Dedifferentiated amniotic fluid mesenchymal stem cell (primary cell): Measurements from ENCODE around the gene MYL7.
"Not testable (repeated sequence)": the region's sequence is repeated elsewhere in the genome, so short reads cannot be mapped to it uniquely, and the experiment has no call there.

Experiments used
- DNase-seq: peaks from one replicate; pipeline ENCODE4 v3.0.0-alpha.2; 2016; ENCODE audit errors: extremely low spot score

MYL7 gene, protein sequence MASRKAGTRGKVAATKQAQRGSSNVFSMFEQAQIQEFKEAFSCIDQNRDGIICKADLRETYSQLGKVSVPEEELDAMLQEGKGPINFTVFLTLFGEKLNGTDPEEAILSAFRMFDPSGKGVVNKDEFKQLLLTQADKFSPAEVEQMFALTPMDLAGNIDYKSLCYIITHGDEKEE

DNA sequence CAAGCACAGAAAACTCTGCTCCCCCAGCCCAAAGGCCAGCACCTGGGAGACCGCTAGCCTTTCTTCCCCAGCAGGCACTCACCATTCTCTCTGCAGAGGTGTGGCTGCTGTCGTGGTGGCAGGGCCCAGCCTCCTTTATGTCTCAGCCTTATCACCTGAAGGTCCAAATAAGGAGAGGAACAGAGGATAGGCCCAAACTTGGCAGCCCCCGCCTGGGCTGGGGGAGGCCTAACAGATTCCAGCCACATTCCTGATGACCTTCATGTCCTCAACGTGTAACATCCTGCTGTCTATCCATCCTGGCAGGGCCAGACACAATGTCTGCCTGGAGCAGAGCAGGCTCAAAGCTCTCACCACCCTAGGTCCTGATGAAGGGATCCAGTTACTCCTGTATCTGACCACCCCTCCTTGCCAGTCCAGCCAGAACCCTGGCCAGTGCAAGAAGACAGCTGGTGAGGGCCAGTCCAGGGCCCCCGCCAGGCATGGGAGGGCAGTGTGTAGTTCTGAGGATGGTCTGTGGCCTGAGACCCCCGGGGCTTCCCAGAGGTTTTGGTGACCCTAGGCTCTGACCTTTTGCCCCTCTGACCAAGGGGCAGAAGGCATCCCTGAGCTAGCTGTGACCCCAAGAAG lies at the start of gene MYL7:
TSS of gene MYL7 (minus strand) at position 112 of the 630 bp plus-strand sequence. CDS start at position 85, 27 bp downstream.
- no peak for DNase-seq

DNA sequence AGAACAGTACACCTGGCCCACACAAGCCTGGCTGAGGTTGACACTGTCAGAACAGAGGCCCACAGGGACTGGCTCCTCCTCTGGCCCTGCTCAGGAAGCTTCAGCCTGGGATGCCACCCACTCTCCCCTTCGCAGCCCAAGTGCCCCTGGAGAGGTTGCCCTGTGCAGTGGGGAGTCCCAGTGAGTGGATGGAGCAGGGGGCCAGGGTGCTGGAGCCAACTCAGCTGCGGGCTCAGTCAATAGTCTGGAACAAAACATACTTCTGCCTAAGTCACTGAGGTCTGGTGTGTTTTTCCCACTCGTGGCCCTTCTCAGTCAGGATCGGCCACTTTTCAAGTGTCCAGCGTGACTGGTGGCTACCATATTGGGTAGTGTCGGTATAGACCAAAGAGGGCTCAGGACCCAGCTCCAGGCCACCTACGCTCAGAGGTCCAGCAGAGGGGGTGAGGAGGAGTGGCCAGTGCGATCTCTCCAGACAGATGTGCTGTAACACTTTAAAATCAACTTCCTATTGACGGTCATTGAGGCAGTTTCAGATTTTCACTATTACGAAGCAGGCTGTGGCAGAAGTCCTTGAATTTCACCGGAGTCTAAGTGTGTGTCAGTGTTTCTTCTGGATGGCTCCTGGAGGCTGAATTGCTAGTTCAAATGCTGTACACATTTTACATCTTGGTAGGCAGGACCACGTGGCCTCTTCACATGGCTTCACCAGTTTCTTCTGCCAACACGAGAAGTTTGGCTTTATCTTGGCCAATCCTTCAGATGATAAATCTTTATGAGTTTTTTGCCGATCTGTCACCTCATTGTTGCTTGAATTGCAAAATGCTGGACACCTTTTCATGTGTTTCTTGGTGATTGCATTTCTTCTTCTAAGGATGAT lies 49.1 kb upstream of the MYL7 start:
- DNase-seq, result no peak

DNA sequence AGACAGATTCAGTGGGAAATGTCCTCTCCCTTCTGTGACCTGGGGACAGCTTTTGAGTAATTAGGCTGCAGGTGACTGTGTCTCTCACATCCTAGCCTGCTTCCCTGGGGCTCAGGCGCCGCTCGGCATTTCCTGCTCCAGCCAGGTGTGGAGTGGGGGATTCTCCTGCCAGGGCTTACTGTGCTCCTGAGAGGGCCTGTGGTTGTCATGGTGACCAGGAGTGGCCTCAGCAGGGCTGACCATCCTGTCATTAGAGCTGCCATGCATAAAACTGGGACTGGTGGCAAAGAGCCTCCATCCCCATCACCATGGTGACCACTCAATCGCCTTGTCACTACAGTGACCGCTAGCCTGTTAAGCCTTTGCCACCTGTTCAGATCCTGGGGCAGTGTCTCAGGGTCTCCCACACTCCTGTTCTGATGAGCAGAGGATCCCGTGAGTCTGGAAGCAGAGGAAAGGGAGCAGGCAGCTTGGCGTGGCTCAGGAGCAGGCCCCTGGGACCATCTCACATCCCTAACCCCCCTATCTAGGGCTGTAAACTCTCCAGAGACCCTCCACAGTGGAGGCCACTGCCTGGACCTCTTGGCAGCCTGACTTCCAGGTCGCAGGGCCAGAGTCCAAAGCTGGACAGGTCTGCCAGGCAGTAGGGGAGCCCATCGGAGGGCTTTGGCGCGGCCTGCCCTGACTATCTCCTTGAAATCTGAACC lies 48.3 kb upstream of the MYL7 start, which contains the start of gene GCK:
TSS of gene GCK (minus strand) at position 154 of the 707 bp plus-strand sequence. CDS start 486 bp downstream, outside the sequence.
- DNase-seq, result no peak

DNA sequence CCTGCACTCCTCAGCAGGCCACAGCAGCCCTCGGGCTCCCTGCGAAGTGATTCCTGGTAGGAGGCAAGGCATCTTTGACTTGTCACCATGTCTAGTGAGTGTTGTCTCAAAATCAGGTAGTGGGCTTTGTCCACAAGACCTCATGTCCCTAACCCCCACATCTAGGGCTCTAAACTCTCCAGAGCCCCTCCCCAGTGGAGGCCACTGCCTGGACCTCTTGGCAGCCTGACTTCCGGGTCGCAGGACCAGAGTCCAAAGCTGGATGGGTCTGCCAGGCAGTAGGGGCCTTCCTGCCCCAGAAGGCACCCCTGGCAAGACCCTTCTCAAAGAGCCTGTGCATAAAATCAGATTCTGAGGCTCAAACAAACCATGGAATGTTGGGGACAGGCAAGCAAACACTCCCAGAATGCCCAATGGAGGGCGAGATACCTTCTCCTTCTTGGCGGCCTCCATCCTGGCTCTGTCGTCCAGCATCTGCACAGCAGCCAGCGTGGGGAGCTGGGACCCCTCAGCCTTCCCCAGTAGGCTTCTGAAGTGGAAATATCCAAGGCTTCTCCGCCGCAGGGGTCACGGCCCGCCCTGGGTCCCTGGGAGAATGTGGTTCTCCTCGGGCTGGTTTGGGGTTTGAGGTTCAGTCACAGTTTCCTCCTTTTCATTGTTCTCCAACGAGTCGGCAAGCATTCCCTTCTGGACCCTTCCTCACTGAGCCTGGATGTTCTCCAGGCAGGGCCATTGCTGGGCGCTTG lies 47.5 kb upstream of the MYL7 start:
- DNase-seq, result no peak

DNA sequence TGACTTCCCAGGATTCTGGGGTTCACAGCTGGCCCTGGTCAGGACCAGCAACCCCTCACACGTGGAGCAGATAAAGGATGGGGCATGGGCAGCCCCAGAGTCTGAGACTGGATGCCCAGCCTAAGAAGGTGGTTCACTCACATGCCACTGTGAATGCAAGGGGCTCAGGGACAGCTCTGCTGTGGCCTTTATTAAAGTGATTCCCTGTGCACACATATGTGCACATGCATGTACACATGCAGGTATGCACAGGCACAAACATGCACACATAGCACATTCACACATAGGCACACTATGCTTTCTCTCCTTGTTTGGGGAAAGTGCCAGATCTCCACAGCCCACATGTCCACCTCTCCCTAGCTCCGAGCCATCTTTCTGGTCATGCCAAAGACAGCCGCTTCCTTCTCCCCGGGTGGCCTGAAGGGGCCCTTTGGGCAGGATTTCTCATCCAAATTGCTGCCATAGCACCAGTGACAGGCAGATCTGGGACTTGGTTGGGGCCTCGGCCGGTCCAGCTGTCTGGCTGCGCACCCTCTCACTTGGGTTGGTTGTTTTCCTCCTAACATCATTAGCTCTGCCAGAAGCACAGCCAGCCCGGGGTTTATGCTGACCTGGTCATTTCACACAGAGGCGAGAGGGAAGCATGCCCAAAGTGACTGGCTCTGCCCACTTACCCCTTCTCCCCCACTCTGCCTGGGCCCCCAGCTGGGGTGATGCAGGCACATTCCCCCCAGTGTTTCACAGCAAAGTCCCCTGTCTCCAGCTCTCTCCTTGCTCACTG lies 46.7 kb upstream of the MYL7 start:
- no peak for DNase-seq

DNA sequence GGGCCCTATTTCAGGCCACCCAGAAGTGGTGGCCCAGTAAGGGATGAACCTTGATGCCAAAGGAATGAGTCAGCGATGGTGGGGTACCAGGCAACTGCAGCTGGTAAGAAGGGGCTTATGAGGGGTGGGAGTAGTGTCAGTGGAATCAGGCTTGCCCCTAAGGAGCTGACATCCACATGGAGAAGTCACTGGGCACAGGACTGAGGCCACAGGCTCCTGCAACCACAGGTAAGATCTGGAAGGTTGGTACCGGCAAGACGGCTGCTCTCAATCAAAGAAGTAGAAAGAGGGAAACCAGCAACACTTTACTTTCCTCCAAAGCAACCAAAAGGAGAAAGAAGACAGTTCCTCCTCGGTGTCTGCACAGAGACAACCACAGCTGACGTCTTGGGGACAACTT lies 45.6 kb upstream of the MYL7 start:
- no peak for DNase-seq

DNA sequence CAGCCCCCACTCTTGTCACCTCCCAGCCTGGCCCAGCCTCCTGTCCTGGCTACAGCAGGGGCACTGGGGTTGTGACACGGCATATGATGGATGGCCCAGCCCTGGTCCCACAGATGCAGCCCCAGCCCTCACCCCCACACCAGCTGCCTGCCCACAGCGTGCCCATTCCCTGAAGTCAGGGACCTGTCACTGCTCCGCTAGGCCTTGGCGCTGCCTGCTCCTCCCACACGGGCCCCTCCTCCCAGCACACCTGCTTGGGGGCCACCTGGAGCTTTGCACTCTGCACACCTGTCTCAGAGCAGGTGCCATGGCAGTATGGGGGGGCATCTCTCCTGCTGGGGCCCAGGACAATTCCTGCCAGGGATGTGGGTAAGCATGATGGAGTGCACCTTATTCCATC lies 44.6 kb upstream of the MYL7 start:
- DNase-seq, result no peak

DNA sequence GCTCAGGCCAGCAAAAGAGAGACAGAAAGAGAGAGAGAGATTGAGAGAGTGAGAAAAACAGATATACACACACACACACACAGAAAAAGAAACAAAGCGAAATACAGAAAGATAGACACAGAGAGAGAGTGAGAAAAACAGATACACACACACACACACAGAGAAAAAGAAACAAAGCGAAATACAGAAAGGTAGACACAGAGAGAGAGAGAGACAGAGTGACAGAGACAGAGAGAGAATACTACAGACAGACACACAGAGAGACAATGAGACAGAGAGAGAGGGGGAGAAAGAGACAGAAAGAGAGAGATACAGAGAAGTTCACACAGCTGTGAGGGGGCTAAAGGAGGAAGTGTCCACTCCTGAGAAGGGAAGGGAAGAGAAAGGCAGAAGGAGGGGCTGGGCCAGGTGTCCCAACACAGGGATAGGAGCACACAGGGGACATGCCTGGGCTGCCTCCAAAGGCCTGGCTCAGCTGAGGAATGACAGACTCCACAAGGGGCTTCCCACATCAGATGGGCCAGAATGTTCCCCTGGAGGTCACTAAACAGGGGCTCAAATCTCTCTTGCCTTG lies 43.8 kb upstream of the MYL7 start:
- no peak for DNase-seq

DNA sequence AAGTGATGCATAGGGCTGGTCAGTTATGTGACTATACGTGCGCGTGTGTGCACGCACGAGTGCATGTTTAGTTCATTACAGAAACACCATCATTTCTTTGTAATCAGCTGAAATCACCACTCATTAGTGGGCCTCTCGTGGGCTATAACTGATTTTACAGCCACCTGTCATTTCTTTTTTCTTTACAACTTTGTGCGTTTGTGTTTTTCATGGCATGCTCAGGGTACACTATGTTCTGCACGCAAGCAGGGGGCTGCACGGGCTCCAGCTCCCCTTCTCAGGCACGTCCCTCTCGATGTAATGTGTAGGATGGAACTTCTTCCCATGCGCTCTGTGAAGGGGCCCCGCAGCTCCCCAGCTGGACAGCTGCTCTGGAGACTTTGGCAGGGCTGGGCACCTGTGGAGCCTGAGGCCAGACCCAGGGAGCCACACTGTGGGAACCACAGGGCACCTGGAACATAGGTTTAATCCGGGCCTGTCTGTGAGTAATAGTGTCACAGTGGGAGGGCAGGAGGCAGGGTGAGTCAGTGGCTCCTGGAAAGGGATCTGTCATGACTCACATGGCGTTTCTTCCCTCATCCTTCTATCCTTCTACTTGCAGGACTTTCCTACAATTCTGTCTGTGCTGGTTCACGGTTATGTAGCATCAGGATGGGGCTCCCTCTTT lies 43.2 kb upstream of the MYL7 start:
- no peak for DNase-seq

DNA sequence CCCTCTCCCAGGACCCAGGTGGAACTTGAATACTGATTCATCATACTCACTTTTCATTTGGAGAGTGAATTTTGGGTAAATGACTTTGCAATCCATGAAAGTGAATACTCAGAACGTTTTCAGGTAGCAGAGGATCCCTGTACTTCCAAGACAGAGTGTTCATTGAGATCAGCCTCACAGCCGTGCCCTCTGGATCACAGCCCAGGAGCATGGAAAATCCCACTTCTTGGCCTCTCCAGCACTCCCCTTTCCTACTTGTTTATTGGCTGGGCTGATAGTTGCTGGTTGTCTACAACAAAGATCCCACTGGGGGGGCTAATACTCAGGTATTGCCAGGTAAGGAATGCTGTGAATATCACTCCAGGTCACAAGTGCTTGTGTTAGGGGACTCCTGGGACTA lies 42.3 kb upstream of the MYL7 start:
- DNase-seq, result no peak

DNA sequence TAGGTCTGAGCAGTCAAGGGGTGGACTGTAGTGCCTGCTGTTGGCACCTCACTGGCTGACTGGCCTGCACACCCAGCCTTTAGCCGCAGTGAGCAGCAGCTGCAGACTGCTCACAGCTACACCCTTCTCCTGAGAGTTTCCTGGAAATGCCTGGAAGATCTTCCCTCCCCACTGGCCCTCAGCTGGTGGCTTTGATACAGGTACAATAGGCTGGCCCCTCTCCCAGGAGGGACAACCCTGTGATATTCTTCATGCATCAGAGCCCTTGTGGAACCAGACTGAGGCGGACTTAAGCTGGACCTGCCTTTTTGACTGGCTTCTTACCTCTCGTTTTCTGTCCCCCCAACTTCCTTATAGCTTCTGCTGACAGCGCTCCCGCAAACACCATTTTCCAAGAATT lies 41.7 kb upstream of the MYL7 start:
- DNase-seq, result no peak

DNA sequence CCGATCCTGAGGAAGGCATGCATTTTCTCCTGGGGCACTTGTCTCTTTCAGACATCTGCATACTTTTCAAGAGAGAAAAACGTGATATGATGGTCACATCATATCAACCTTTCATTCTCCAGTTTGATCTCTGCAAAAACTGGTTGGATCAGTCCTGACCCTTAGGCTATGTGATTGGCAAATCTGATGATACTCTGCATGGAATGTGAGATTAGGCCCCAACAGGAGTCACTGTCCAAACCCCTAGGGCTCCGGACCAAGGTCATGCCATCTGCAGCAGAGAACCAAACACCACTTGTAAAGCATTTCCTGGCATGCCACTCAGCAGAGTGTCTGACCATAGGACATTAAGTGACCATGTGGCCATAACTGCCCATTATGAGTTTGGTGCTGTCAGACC lies 39.5 kb upstream of the MYL7 start:
- no peak for DNase-seq

DNA sequence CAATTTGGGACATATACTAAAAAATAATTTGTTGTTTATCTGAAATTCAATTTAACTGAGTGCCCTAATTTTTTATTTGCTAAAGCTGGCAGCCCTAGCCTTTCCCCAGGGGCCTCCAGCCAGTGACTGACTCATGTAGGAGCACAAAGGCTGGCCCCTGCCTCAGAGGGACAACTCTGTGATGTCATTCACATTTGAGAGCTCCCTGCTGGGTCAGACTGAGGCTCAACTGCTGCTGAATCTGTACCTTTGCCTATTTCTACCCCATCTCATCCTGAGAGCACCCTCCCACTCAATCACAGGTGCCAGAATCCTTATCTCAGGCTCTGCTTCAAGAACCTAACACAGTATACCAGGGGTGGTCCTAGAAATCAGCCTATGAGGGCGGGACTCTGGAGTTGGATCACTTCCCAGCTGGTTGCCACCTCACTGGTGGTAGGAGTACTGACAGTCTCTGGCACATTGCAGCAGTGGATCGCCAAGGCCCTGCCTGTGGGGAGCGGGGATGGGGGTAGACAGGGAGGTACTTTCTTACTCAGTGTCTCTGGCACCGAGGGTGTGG lies 36.5 kb upstream of the MYL7 start:
- peak; percentile 29 for DNase-seq

DNA sequence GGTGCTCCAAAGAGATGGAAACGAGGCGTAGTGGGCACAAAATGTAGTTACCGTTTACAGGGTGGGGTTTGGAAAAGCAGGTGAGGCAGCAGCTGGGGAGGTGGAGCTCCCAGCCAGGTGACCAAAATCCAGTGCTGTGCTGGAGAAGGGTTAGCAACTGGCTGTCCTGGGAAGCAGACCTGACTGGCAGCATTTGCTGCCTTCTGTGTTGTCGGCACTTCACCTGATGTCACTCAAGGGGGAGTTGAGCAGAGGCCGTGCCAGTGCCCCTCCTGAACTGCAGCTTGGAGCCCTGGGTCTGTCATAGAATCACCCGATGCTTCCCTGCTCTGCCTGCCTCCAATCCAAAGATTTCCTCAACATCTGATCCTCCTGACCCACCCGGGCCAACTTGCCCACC lies 35.4 kb upstream of the MYL7 start:
- DNase-seq, result no peak

DNA sequence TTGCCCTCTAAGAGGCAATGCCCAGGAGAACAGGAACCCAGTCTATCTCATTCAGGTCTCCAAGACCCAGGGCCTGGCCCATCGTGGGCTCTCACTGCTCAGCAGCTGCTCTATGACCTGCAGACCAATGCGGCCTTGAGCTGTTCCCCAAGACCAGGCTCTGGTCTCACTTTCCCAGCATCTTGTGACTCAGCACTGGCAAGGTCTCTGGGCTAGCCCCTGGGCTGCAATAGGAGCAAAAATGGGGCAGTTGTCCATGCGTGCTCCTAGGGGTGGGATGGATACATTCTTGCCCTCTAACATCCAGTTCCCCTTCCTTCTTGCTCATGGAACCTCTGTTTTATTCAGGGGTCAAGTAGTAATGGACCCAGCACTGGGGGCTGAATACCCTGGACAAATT lies 34.6 kb upstream of the MYL7 start:
- no peak for DNase-seq

DNA sequence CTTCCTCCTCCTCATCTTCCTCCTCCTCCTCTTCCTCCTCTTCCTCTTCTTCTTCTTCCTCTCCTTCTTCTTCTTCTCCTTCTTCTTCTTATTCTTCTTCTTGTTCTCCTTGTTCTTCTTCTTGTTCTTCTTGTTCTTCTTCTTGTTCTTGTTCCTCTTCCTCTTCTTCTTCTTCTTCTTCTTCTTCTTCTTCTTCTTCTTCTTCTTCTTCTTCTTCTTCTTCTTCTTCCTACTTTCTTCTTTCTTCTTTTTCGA lies 33.5 kb upstream of the MYL7 start:
- not testable (repeated sequence) for DNase-seq

DNA sequence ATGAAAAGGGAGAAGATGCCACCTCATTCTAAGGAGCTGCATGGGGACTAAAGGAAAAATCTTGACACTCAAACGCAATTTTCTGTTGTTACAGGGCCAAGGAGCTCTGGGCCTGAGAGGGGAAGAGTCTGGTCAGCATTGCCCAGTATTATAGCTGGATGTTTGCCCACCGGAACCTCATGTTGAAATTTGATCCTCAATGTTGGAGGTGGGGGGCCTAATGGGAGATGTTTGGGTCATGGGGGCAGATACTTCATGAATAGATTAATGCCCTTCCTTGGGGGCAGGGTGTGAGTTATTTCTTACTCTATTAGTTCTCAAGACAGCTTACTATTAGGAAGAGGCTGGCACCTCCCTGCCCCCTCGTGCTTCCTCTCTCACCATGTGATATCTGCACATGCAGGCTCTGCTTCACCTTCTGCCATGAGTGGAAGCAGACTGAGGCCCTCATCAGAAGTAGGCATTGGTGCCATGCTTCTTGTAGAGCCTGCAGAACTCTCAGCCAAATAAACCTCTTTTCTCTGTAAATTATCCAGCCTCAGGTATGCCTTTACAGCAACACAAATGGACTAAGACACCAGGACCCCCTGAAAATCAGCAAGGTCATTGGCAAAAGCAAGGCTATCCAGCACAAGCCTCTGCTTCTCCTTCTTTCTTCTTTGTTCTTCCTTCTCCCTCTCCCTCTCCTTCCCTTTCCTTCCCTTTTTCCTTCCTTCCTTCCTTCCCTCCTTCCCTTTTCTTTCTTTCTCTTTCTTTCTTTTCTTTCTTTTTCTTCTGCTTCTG lies 33.0 kb upstream of the MYL7 start:
- DNase-seq, result no peak

DNA sequence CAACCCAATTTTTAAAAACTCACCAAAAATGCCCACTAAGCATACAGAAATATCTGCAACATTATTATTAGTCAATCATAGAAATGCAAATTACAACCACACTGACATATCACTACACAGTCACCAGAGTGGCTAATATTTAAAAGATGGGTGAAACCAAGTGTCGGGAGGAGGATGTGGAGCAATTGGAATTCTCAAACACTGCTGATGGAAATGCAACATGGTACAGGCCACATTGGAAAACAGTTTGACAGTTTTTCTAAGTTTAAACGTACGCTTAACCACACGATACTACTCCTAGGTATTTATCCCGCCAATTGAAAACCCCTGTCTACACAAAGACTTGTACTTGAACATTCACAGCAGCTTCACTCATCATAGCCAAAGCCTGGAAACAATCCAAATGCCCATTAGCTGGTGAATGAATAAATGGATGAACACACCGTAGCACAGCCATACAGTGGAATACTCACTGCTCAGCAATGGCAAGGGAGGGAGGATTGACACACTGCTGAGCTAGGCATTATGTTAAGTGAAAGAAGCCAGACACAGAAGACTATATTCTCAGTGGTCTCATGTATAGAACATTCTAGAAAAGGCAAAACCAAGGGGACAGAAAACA lies 31.8 kb upstream of the MYL7 start:
- DNase-seq, result no peak

DNA sequence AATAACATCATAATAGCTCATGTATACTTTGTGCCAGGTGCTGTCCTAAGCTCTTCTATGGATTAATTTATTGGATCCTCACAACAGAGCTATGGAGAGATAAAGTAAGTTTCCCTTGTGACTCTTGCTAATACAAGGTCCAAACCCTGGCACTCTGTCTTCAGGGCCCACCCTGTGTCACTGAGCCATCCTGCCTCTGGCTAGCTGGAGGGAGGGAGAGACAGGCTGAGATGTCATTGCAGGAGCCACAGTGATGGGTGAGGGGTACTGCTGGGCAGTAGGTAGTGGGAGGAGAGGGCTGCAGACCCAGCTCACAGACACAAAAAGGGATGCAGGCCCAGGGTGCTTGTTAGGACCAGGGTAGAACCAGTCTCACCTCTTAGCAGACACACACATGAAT lies 31.2 kb upstream of the MYL7 start:
- no peak for DNase-seq
